DND-41 (cell line): Measurements from ENCODE around the gene UGT2A3.

Experiments used
- ATAC-seq: fragments of 200-7000 bp; cut with Tn5 transposase; 3 replicates; pipeline ENCODE4 v1.9.1; 2021; ENCODE audit warnings: low read depth; ENCODE audit not compliant: insufficient read depth
- DNase-seq: peaks from one replicate; pipeline ENCODE4 v3.0.0-alpha.2; 2020
- H2AFZ ChIP-seq: 2 replicates; pipeline ENCODE4 v1.6.0; 2012; ENCODE audit warnings: low read depth, low read length
- H3K27ac ChIP-seq: 2 replicates; pipeline ENCODE4 v1.5.1; 2012; ENCODE audit warnings: low read length, inconsistent platforms
- H3K27me3 ChIP-seq: fragments of 200-600 bp; sonication (generic); 2 replicates; pipeline ENCODE4 v1.6.0; 2012; ENCODE audit warnings: low read length, mild to moderate bottlenecking, inconsistent platforms; ENCODE audit not compliant: insufficient read depth, poor library complexity
- H3K36me3 ChIP-seq: 2 replicates; pipeline ENCODE4 v1.5.1; 2012; ENCODE audit warnings: low read length, inconsistent platforms; ENCODE audit not compliant: insufficient read depth
- H3K4me1 ChIP-seq: 2 replicates; pipeline ENCODE4 v1.5.1; 2012; ENCODE audit warnings: mild to moderate bottlenecking, low read length; ENCODE audit not compliant: insufficient read depth
- H3K4me2 ChIP-seq: 2 replicates; pipeline ENCODE4 v1.6.0; 2012; ENCODE audit warnings: mild to moderate bottlenecking, moderate library complexity, low read length, inconsistent platforms; ENCODE audit not compliant: insufficient read depth
- H3K4me3 ChIP-seq, 2 experiments: fragments of 200-600 bp in 1 of 2; shearing (Covaris generic) in 1 of 2; 2 replicates each; pipeline ENCODE4 v1.5.1; 2012 to 2016; ENCODE audit warnings: inconsistent platforms in 2 of 2, low read length in 2 of 2, mild to moderate bottlenecking in 2 of 2, low read depth in 1 of 2, moderate library complexity in 1 of 2
- H3K79me2 ChIP-seq: 2 replicates; pipeline ENCODE4 v1.6.0; 2012; ENCODE audit warnings: low read length, inconsistent platforms; ENCODE audit not compliant: insufficient read depth
- H3K9ac ChIP-seq: 2 replicates; pipeline ENCODE4 v1.6.0; 2012; ENCODE audit warnings: low read depth, mild to moderate bottlenecking, inconsistent platforms, low read length, moderate library complexity
- H3K9me3 ChIP-seq: 2 replicates; pipeline ENCODE4 v1.5.1; 2012; ENCODE audit warnings: low read length, moderate library complexity, mild to moderate bottlenecking, inconsistent platforms; ENCODE audit not compliant: insufficient read depth, severe bottlenecking
- H4K20me1 ChIP-seq: 2 replicates; pipeline ENCODE4 v1.6.0; 2012; ENCODE audit warnings: low read length; ENCODE audit not compliant: insufficient read depth
- EZH2 ChIP-seq: IDR thresholded peaks from 3 replicates; pipeline ENCODE4 v1.6.1; 2012; ENCODE audit warnings: borderline replicate concordance, low read depth, mild to moderate bottlenecking, moderate library complexity, low read length, inconsistent platforms; ENCODE audit not compliant: severe bottlenecking
- TF ChIP-seq, protein P1 (sequence below): IDR thresholded peaks from 2 replicates; pipeline ENCODE4 v1.5.1; 2012; ENCODE audit warnings: borderline replicate concordance, low read length, moderate library complexity, mild to moderate bottlenecking; ENCODE audit not compliant: poor library complexity, severe bottlenecking; ENCODE audit errors: extremely low read depth

Gene UGT2A3

GRCh38 chr4:68895561-68896198 lies 55.9 kb downstream of the UGT2A3 start:
- H3K4me3 ChIP-seq, result no peak overlapping the region
- no peak overlapping the region for H3K9ac ChIP-seq
- H3K36me3 ChIP-seq, result no peaks in the 10 kb centered on the region
- H4K20me1 ChIP-seq, result no peaks in the 10 kb centered on the region
- no peaks in the 10 kb centered on the region for H3K27me3 ChIP-seq
- no peak overlapping the region for H2AFZ ChIP-seq
- H3K4me1 ChIP-seq, result no peaks in the 10 kb centered on the region
- H3K27ac ChIP-seq, result no peak overlapping the region
- ATAC-seq (no peak), DNase-seq (no peak)
- TF ChIP-seq EZH2, result no peak
- TF ChIP-seq, protein P1, sequence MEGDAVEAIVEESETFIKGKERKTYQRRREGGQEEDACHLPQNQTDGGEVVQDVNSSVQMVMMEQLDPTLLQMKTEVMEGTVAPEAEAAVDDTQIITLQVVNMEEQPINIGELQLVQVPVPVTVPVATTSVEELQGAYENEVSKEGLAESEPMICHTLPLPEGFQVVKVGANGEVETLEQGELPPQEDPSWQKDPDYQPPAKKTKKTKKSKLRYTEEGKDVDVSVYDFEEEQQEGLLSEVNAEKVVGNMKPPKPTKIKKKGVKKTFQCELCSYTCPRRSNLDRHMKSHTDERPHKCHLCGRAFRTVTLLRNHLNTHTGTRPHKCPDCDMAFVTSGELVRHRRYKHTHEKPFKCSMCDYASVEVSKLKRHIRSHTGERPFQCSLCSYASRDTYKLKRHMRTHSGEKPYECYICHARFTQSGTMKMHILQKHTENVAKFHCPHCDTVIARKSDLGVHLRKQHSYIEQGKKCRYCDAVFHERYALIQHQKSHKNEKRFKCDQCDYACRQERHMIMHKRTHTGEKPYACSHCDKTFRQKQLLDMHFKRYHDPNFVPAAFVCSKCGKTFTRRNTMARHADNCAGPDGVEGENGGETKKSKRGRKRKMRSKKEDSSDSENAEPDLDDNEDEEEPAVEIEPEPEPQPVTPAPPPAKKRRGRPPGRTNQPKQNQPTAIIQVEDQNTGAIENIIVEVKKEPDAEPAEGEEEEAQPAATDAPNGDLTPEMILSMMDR, result no peak
- no peaks in the 10 kb centered on the region for H3K9me3 ChIP-seq
- H3K79me2 ChIP-seq, result no peaks in the 10 kb centered on the region
- no peak overlapping the region for H3K4me2 ChIP-seq

- Histone ChIP-seq H3K79me2 (no peaks in the 10 kb centered on the region), H2AFZ (no peak overlapping the region), H3K9ac (no peak overlapping the region), H3K9me3 (no peaks in the 10 kb centered on the region), H3K4me3 (no peak overlapping the region), H3K36me3 (no peaks in the 10 kb centered on the region), H3K4me2 (no peak overlapping the region), H3K27me3 (no peaks in the 10 kb centered on the region), H3K4me1 (no peaks in the 10 kb centered on the region), H3K27ac (no peak overlapping the region), H4K20me1 (no peaks in the 10 kb centered on the region)
- no peak for ATAC-seq
- no peak for DNase-seq
- TF ChIP-seq, protein P1, result no peak
- TF ChIP-seq EZH2, result no peak
These were observed 58.7 kb downstream of the UGT2A3 start for GRCh38 chr4:68892861-68893260.

GRCh38 chr4:68891678-68892077 lies 59.9 kb downstream of the UGT2A3 start:
- no peaks in the 10 kb centered on the region for H4K20me1 ChIP-seq
- no peak overlapping the region for H3K4me3 ChIP-seq
- no peak overlapping the region for H3K27ac ChIP-seq
- H3K4me2 ChIP-seq, result no peak overlapping the region
- no peak overlapping the region for H3K9ac ChIP-seq
- DNase-seq (no peak), ATAC-seq (no peak)
- no peaks in the 10 kb centered on the region for H3K79me2 ChIP-seq
- H2AFZ ChIP-seq, result no peak overlapping the region
- H3K4me1 ChIP-seq, result no peaks in the 10 kb centered on the region
- H3K9me3 ChIP-seq, result no peaks in the 10 kb centered on the region
- TF ChIP-seq, protein P1, result no peak
- TF ChIP-seq EZH2, result no peak
- no peaks in the 10 kb centered on the region for H3K36me3 ChIP-seq
- no peaks in the 10 kb centered on the region for H3K27me3 ChIP-seq

DNA sequence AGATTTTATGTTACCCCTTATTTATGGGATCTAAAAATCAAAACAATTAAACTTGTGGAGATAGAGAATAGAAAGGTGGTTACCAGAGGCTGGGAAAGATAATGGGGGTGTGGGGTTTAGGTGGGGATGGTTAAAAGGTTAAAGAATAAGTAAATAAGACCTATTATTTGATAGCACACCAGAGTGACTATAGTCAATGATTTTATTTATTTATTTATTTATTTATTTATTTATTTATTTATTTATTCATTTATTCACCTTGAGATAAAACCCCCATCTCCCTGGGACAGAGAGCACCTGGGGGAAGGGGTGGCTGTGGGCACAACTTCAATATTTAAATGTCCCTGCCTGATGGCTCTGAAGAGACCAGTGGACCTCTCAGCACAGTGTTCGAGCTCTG lies 66.1 kb downstream of the UGT2A3 start:
- ATAC-seq (no peak), DNase-seq (no peak)
- no peak overlapping the region for H3K27ac ChIP-seq
- H2AFZ ChIP-seq, result no peak overlapping the region
- no peaks in the 10 kb centered on the region for H3K79me2 ChIP-seq
- no peaks in the 10 kb centered on the region for H3K4me1 ChIP-seq
- no peaks in the 10 kb centered on the region for H4K20me1 ChIP-seq
- no peak overlapping the region for H3K4me3 ChIP-seq
- H3K27me3 ChIP-seq, result no peaks in the 10 kb centered on the region
- no peak for TF ChIP-seq EZH2
- TF ChIP-seq, protein P1, result no peak
- no peaks in the 10 kb centered on the region for H3K9me3 ChIP-seq
- H3K4me2 ChIP-seq, result no peak overlapping the region
- H3K9ac ChIP-seq, result no peak overlapping the region
- H3K36me3 ChIP-seq, result no peaks in the 10 kb centered on the region
